ENCODE results near the gene FLNC. TPM values are rescaled to one million over a fixed set of nuclear protein-coding genes. Genes with fewer than 3 reads are reported as not detected.

The FLNC gene
- total and polyA plus RNA-seq, 2 experiments from 2014 or later = 74.0 to 304 TPM

GRCh38 chr7:128892521-128893250 lies 62.5 kb downstream of the FLNC start:
- no peaks in the 10 kb centered on the region for H3K9me2 ChIP-seq (ENCODE audit: insufficient read depth)
- no peaks in the 10 kb centered on the region for H3K27me3 ChIP-seq (replicated peaks; ENCODE audit: insufficient read depth)
- H3K9ac ChIP-seq = no peak overlapping the region
- H4K20me1 ChIP-seq (ENCODE audit: insufficient read depth) = no peaks in the 10 kb centered on the region
- peaks cover 8% of the 10 kb centered on the region for H3F3A ChIP-seq (ENCODE audit: insufficient read depth)
- H3K4me3 ChIP-seq = no peak overlapping the region
- no peak overlapping the region for H3K4me2 ChIP-seq (ENCODE audit: unreplicated experiment)
- no peak for TF ChIP-seq EZH2 (IDR thresholded peaks at IDR 0.05; ENCODE audit: insufficient read depth, poor library complexity, severe bottlenecking)
- H3K36me3 ChIP-seq (ENCODE audit: low read depth) = no peaks in the 10 kb centered on the region
- 71 to 78% methylated on average over 9 to 13 of the region's 13 CpGs for WGBS, 2 experiments (ENCODE audit: low coverage in 1 of 2, low lambda C conversion rate in 2 of 2, missing lambda C conversion rate in 2 of 2)
- H3K27ac ChIP-seq = no peak overlapping the region
- in situ Hi-C loops (cut with MboI) = loop anchor here (25.0 kb wide), 1 partner anchor 280 kb away; no protein-coding TSS in a partner anchor
- H2AFZ ChIP-seq = no peak overlapping the region
- peaks cover 4% of the 10 kb centered on the region; the same call in 1 of the 2 replicates for H3K4me1 ChIP-seq (ENCODE audit: insufficient read depth)
- no peaks in the 10 kb centered on the region for H3K79me2 ChIP-seq (ENCODE audit: insufficient read depth)
- no peak for DNase-seq
- no peaks in the 10 kb centered on the region for H3K9me3 ChIP-seq (ENCODE audit: low read depth)

DNA sequence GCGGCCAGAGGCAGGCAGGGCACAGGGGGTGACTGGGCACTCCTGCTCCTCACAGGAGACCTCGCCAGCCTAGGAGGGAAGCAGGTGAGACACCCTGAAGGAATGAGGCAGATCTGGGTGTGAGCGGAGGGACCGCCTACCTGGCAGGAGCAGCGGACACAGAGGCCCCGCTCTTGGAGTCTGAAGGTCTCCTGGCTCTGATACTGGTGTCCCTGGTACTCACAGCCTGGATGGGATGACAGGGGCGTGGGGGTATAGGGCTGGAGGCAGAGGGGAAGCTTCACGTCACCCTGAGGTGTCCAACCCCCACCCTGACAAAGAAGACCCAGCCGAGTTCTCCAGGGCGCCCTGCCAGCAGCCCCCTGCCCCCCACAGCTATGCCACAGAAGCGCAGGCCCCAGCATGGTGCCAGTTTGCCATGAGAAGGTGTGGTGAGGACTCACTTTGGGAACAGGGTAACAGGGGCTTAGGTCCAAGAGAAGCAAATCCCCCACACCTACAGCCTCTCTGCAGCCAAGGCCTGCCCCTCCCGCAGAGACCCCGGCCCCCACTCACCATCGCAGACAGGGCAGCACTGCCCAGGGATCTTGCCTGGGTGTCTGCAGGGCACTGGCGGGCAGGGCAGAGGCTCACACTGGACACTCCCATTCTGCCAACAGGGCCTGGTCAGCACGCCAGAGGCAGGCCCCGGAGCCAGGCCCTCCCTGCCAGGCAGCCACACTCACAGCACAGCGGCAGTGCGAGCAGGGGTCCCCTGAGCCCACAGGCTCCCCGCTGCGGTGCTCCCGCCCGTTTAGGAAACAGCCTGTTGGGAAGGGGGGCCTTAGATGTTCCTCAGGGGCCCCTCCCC lies 63.3 kb downstream of the FLNC start:
- no peak for TF ChIP-seq EZH2phosphoT487 (IDR thresholded peaks at IDR 0.05; ENCODE audit: insufficient read depth, low read depth)
- no peak for TF ChIP-seq EZH2 (IDR thresholded peaks at IDR 0.05; ENCODE audit: insufficient read depth, poor library complexity, severe bottlenecking)
- Histone ChIP-seq H3K27ac (no peak overlapping the region), H3F3A (ENCODE audit: insufficient read depth) (peaks cover 8% of the 10 kb centered on the region), H2AFZ (no peak overlapping the region), H3K79me2 (ENCODE audit: insufficient read depth) (no peaks in the 10 kb centered on the region), H3K4me1 (ENCODE audit: insufficient read depth) (peaks cover 8% of the 10 kb centered on the region), H3K9ac (no peak overlapping the region), H3K36me3 (ENCODE audit: low read depth) (no peaks in the 10 kb centered on the region), H4K20me1 (ENCODE audit: insufficient read depth) (no peaks in the 10 kb centered on the region), H3K27me3 (replicated peaks; ENCODE audit: insufficient read depth) (no peaks in the 10 kb centered on the region), H3K9me3 (ENCODE audit: low read depth) (no peaks in the 10 kb centered on the region), H3K4me2 (ENCODE audit: unreplicated experiment) (no peak overlapping the region), H3K9me2 (ENCODE audit: insufficient read depth) (no peaks in the 10 kb centered on the region), H3K4me3 (no peak overlapping the region)
- no peak for DNase-seq
- 86 to 91% methylated on average over 19 of the region's 23 CpGs for WGBS, 2 experiments (ENCODE audit: low coverage in 1 of 2, low lambda C conversion rate in 2 of 2, missing lambda C conversion rate in 2 of 2)
- in situ Hi-C loops (cut with MboI) = loop anchor here (25.0 kb wide), 1 partner anchor 281 kb away; no protein-coding TSS in a partner anchor

- Histone ChIP-seq H3K79me2 (ENCODE audit: insufficient read depth) (no peaks in the 10 kb centered on the region), H3K36me3 (ENCODE audit: low read depth) (no peaks in the 10 kb centered on the region), H3K9me2 (ENCODE audit: insufficient read depth) (no peaks in the 10 kb centered on the region), H4K20me1 (ENCODE audit: insufficient read depth) (no peaks in the 10 kb centered on the region), H3K4me1 (ENCODE audit: insufficient read depth) (peaks cover 8% of the 10 kb centered on the region), H3K27me3 (replicated peaks; ENCODE audit: insufficient read depth) (no peaks in the 10 kb centered on the region), H3K4me2 (ENCODE audit: unreplicated experiment) (no peak overlapping the region), H3F3A (ENCODE audit: insufficient read depth) (peaks cover 8% of the 10 kb centered on the region), H2AFZ (no peak overlapping the region), H3K4me3 (no peak overlapping the region), H3K9me3 (ENCODE audit: low read depth) (no peaks in the 10 kb centered on the region), H3K9ac (no peak overlapping the region), H3K27ac (no peak overlapping the region)
- in situ Hi-C loops (cut with MboI) = loop anchor here (25.0 kb wide), 1 partner anchor 282 kb away; no protein-coding TSS in a partner anchor
- DNase-seq = no peak
- 75 to 87% methylated on average over 6 of the region's 6 CpGs for WGBS, 2 experiments (ENCODE audit: low coverage in 1 of 2, low lambda C conversion rate in 2 of 2, missing lambda C conversion rate in 2 of 2)
- TF ChIP-seq EZH2 (IDR thresholded peaks at IDR 0.05; ENCODE audit: insufficient read depth, poor library complexity, severe bottlenecking) = no peak
- TF ChIP-seq EZH2phosphoT487 (IDR thresholded peaks at IDR 0.05; ENCODE audit: insufficient read depth, low read depth) = no peak
Measured at GRCh38 chr7:128894101-128894440, 63.9 kb downstream of the FLNC start.

GRCh38 chr7:128895320-128895719 lies 65.1 kb downstream of the FLNC start:
- Histone ChIP-seq H3K4me3 (no peak overlapping the region), H3K79me2 (ENCODE audit: insufficient read depth) (no peaks in the 10 kb centered on the region), H3K27ac (no peak overlapping the region), H3K4me2 (ENCODE audit: unreplicated experiment) (no peak overlapping the region), H3K9ac (no peak overlapping the region), H4K20me1 (ENCODE audit: insufficient read depth) (no peaks in the 10 kb centered on the region), H3K4me1 (ENCODE audit: insufficient read depth) (peaks cover 8% of the 10 kb centered on the region), H3F3A (ENCODE audit: insufficient read depth) (peaks cover 8% of the 10 kb centered on the region), H3K9me3 (ENCODE audit: low read depth) (no peaks in the 10 kb centered on the region), H3K27me3 (replicated peaks; ENCODE audit: insufficient read depth) (no peaks in the 10 kb centered on the region), H3K9me2 (ENCODE audit: insufficient read depth) (no peaks in the 10 kb centered on the region), H3K36me3 (ENCODE audit: low read depth) (no peaks in the 10 kb centered on the region), H2AFZ (no peak overlapping the region)
- TF ChIP-seq EZH2phosphoT487 (IDR thresholded peaks at IDR 0.05; ENCODE audit: insufficient read depth, low read depth) (no peak), EZH2 (IDR thresholded peaks at IDR 0.05; ENCODE audit: insufficient read depth, poor library complexity, severe bottlenecking) (no peak)
- in situ Hi-C loops (cut with MboI) = loop anchor here (25.0 kb wide), 1 partner anchor 283 kb away; no protein-coding TSS in a partner anchor
- no peak for DNase-seq
- 78 to 80% methylated on average over 3 of the region's 3 CpGs for WGBS, 2 experiments (ENCODE audit: low coverage in 1 of 2, low lambda C conversion rate in 2 of 2, missing lambda C conversion rate in 2 of 2)
